GM12864 (cell line): ENCODE results near the gene CYP2J2.
"Not testable (repeated sequence)": the region's sequence is repeated elsewhere in the genome, so short reads cannot be mapped to it uniquely, and the experiment has no call there.

Experiments
- DNase-seq: peaks from one replicate; pipeline ENCODE4 v3.0.0-alpha.2; 2011; ENCODE audit warnings: low read depth
- H3K4me3 ChIP-seq: 2 replicates; pipeline ENCODE4 v1.5.1; 2011; ENCODE audit warnings: mild to moderate bottlenecking, low read depth, low read length, control low read depth
- TF ChIP-seq, protein P1 (sequence below): IDR thresholded peaks from 2 replicates; pipeline ENCODE4 v1.5.1; 2011; ENCODE audit warnings: low read depth, mild to moderate bottlenecking, moderate library complexity, low read length, control low read depth, inconsistent platforms; ENCODE audit errors: missing control alignments

Gene CYP2J2

GRCh38 chr1:59939393-59939792, 12.8 kb upstream of the CYP2J2 start:
- DNase-seq = no peak
- TF ChIP-seq, protein P1, sequence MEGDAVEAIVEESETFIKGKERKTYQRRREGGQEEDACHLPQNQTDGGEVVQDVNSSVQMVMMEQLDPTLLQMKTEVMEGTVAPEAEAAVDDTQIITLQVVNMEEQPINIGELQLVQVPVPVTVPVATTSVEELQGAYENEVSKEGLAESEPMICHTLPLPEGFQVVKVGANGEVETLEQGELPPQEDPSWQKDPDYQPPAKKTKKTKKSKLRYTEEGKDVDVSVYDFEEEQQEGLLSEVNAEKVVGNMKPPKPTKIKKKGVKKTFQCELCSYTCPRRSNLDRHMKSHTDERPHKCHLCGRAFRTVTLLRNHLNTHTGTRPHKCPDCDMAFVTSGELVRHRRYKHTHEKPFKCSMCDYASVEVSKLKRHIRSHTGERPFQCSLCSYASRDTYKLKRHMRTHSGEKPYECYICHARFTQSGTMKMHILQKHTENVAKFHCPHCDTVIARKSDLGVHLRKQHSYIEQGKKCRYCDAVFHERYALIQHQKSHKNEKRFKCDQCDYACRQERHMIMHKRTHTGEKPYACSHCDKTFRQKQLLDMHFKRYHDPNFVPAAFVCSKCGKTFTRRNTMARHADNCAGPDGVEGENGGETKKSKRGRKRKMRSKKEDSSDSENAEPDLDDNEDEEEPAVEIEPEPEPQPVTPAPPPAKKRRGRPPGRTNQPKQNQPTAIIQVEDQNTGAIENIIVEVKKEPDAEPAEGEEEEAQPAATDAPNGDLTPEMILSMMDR = no peak
- H3K4me3 ChIP-seq = no peak overlapping the region

DNA sequence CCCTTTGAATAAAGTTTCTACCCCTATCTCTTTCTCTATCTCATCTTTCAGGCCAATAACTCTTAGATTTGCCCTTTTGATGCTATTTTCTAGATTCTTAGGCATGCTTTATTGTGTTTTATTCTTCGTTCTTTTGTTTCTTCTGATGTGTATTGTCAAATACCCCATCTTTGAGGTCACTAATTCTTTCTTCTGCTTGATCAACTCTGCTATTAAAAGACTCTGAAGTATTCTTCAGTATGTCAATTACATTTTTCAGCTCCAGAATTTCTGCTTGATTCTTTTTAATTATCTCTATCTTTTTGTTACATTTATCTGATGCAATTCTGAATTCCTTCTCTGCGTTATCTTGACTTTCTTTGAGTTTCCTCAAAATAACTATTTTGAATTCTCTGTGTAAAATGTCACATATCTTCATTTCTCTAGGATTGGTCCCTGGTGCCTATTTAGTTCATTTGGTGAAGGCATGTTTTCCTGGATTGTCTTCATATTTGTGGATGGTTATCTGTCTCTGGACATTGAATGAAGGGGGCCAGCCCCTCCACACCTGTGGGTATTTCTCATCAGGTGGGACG, 11.2 kb upstream of the CYP2J2 start:
- no peak for DNase-seq
- no peak overlapping the region for H3K4me3 ChIP-seq
- TF ChIP-seq, protein P1 = no peak

GRCh38 chr1:59936358-59936821, 9.8 kb upstream of the CYP2J2 start:
- H3K4me3 ChIP-seq = no peak overlapping the region
- TF ChIP-seq, protein P1 = no peak
- DNase-seq = no peak

DNA sequence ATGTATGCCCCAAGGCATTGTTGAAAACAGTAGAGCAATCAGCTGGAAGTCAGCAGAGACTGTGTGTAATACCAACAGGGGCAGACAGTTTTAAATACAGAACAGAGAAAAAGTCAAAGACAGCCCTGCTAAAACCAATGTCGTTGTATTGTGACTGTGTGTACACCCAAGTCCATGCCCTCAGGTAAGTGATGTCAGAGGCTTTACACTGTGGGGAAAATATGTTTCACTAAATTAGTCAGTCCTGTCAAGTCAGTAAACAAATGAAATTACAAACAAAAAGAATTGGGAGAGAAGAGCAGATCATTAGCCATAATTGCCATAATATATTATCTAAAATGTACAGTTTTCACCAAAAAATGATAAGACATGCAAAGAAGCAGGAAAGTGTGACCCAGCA, 2.4 kb upstream of the CYP2J2 start:
- H3K4me3 ChIP-seq = no peak overlapping the region
- TF ChIP-seq, protein P1 = no peak
- no peak for DNase-seq

DNA sequence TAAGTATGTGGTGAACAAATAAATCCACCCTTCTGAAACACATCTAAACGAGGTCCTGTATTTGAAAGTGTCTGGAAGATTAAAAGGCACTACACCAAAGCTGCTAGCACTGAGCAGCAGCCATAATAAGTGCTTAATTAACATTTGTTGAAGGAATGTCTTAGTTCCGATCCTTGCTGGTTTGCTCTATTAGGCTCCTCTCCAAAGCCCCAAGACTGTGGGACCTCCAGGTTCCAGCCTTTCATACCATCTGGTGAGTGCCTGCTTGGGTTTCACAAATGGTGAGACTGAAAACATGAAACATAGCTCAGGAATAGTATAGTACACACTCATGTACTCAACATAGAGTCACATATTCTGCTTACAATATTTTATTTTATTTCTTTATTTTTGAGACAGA, 640 bp upstream of the CYP2J2 start:
- no peak overlapping the region for H3K4me3 ChIP-seq
- DNase-seq = no peak
- TF ChIP-seq, protein P1 = no peak

DNA sequence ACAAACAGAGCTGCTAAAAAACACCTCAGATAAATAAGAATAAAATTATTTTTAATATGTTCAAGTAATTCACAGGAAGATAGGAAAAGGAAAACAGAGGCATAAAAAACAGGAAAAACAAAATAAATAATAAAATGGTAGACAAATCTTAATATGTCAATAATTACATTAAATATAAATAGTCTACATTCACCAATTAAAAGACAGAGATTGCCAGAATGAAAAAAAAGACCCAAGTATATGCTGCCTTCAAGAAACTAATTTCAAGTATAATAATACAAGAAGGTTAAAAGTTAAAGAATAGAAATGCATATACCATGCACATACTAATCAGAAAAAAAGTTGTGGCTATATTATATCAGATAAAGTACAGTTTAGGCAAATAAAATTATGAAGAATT, 1.9 kb downstream of the CYP2J2 start:
- TF ChIP-seq, protein P1 = no peak
- no peak for DNase-seq
- no peak overlapping the region for H3K4me3 ChIP-seq

- H3K4me3 ChIP-seq, DNase-seq: not testable (repeated sequence)
These were observed 5.2 kb downstream of the CYP2J2 start for GRCh38 chr1:59921258-59921899.
